GM21515 (cell line): ENCODE data around the gene SGMS1.
A peak's percentile ranks its signal among the peaks of the same experiment; 100 is the strongest.
"Not testable (repeated sequence)": the region's sequence is repeated elsewhere in the genome, so short reads cannot be mapped to it uniquely, and the experiment has no call there.

Experiments
- ATAC-seq: cut with Tn5 transposase; IDR thresholded peaks from one replicate; pipeline ENCODE4 v1.9.1; 2021; ENCODE audit not compliant: unreplicated experiment

SGMS1 gene

DNA sequence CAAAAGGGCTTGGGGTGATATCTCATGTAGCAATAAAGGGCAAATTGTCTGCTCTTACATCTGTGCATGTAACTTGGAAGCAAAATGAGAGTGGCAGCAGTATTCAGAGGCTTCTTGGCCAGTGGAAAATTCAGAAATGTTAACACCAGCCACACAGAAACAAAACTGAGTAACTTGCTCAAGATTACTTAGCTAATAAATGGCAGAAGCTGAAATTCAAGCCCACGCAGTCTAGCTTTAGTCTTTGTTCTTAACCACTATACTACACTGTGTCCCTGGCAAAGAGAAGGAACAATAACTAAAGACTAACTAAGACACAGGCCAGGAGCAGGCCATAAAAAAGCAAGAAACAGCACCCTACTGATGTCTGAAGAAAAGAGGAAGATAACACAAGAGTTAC lies 186.5 kb downstream of the SGMS1 start:
- ATAC-seq: no peak

DNA sequence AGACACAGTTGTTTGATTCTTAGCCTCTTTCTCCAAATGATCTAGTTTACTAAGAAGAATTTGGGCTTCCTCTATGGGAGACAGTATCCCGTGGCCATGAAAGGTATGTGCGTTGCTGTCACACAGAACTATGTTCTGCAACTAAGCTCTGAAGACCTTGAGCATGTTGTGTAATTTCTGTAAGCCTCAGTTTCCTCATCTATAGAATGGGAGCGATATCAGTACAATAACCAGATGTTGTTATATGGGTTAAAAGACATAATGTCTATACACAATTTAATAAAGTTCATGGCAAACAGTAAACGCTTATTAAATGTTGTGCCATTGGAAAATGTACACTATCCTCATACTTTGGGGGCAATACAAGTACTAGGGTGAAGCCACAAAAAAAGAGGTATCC lies 187.0 kb downstream of the SGMS1 start:
- no peak for ATAC-seq

DNA sequence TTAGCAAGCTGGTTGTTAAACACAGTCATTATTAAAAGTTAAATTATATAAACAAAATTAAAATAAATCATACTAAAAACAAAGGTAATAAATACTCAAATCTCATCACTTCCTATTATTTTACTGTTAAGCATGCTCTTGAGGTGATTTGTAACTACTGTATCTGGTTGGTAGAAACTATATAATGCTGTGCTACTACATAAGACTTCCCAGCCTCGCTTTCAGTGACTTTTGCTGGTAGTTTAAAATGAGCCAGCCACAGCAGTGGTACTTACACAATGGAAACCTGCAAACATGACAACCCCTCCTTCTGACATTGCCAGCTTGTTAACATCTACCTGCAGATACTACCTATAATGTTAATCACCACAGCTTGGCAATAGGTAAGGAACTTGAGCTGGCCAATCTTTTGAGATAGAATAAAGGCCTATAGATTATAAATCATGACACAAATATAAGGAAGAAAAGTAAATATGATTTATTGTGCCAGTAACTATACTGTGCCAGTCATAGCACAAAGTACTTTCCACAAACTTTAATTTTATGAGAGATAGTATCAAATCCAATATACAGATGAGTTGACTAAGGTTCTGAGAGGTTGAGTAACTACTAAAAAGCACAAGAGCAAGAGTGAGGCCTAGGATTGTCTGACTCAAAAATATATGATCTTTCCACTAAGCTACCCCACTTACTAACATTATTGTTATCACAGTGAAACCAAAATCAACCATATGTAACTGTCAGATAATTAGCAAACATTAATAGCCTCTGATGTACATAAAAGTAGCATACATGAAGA lies 191.3 kb downstream of the SGMS1 start:
- ATAC-seq: peak; percentile 45

DNA sequence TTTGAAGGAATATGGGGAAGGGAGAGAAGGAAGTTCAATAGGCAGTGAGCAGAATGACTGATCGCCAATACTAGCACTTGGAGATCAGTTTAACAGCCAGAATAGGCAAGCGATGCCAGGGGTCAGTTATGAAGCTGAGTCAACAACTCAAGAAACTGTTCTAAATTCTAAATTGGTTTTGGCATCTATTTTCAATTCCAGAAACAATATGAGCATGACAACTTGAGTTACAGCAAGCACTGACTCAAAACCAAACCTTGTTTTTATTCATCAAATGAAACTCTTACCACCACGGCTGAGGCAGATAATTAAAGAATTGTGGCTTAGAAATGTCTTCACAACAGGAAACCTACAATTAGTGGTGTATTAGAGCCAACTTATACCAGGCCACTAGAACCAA lies 192.0 kb downstream of the SGMS1 start:
- ATAC-seq: peak; percentile 78

DNA sequence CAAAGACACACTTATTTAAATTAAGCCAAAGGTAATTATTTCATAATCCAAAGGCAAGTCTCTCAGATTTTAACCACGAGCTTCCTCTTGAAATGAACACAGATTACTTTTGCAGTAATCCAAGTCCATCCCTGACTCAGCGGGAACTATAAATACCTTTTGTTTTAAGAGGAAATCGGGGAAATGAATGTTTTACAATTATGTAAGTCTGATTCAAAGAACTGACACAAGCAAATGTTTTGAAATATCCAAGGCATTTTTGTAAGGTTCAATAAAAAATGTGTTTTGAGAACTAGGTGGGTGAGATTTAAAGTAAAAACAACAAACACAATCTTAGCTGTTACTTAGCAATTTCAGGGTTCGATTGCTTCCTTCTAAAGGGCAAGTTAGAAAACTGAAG lies 192.6 kb downstream of the SGMS1 start:
- no peak for ATAC-seq

DNA sequence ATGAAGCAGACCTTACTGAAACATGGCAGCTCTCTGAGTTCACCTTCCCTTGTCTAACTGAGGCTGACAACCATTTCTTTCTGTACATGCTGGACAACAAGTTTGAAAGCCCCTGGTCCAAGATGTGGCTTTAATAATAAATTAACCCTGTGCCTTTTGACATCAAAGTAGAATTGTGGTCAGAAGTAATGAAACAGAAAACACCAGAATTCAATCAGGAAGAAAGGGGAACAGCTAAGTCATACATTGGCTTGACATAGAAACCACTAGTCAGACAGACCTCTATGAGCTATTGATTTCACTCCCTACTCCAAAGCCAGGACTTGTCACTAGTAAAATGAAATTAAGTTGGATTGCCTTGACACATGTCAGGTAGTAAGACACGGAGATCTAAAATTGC lies 197.3 kb downstream of the SGMS1 start:
- ATAC-seq: peak; percentile 59

DNA sequence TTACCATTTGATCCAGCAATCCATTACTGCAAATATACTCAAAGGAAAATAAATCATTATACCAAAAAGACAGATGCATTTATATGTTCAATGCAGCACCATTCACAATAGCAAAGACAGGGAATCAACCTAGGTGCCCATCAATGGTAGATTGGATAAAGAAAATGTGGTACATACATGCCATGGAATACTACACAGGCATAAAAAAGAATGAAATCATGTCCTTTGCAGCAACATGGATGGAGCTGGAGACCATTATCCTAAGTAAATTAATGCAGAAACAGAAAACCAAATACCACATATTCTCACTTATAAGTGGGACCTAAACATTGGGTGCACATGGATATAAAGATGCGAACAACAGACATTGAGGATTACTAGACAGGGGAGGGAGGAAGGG lies 198.5 kb downstream of the SGMS1 start:
- not testable (repeated sequence) for ATAC-seq

DNA sequence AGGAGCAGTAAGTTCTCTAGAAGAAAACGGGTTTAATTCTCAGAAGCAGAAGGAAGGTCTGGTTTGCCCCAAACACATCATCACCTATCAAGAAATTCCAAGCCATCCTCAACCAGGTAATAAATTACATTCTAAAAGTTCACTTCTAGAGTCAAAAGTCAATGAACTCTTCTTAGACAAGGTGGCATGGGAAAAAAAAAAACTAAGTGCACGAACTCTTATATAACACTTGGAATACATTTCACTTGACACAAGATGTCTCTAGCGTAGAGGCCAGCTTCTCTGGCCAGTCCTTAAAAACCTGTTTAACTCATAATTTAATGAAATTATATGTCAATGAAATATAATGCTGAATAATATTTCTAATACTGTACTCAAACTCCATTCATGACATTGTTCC lies 200.3 kb downstream of the SGMS1 start:
- ATAC-seq: no peak

DNA sequence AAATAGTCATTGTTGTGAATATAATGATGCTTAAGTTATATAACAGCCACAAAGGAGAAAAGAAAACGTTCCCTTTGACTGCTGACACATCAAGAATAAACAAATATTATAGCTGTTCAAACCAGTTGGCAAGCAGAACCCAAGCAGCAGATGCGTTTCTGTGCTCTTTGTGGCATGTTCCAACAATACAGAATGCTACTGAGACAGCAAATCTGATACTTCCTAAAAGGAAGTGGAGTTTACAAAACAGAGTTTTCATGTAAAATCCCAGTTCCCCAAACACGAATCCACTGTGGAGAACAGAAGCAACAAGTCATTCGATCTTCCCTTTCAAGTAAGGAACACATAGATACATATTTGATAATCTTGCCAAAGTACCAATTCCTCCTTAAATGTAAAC lies 201.5 kb downstream of the SGMS1 start:
- no peak for ATAC-seq

DNA sequence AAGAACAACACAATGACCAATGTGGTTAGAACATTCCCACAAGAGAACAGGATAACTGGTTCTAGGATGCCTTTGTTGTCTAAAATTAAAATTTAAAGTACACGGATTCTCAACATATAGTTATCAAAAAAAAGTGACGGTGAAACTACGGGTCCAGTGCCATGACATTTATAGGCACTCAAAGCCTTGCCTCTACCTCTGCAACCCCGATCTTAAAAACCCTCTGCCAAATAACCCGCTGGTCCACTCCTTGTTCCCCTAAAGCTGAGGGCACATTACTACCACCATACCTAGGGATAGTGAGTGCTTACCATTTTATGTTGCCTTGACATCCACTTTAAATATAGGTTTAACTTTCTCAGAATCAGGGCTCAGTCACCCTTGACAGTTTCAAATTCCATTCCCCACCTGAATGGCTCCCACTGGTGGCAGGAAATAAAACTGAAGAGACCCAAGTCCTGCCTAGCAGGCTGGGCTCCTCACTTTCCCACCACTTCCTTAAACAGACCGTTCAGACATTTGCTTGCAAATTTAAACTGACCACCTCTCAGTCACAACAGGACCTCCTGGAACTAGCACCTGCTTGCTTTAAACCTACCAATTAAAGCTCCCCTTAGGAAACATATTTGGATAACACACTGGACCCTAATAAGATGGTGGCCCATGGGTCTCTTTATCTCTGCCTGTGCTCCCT lies 202.6 kb downstream of the SGMS1 start:
- ATAC-seq: no peak

DNA sequence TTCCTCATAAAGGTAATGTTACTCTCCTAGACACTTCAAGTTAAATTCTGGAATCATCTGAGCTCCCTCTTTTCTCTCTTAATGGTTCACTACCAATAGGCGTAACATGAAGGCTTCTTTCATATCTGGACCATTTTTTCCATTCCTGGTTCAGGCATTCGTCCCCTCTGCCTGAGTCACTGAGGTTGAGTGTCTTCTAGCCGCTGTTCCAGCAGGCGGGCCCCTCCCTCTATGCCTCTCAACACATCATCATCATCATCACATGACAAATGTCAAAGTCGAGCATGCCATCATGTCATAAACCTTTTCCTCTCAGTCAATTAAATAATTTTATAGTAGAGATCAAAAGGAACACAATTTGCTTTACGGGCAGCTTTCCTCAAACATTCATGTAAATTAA lies 203.6 kb downstream of the SGMS1 start:
- ATAC-seq: no peak

DNA sequence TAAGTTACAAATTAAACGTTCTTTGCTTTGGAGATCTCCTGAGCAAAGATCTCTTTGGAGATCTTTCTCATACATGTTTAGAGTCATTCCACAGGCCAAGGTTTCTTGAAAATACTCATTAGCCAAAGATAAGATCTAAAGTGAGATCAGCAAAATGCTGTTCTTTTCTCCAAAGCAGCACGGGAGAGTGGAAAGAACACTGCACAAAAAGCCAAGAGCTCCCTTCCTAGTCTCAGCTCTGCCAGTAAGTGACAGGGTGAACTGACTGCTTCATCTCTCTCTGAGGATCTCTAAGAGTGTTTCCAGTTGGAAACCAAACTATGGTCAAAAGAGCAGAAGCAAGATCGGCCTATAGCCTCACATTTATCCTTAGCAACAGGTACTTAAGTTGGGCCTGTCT lies 204.0 kb downstream of the SGMS1 start:
- no peak for ATAC-seq

DNA sequence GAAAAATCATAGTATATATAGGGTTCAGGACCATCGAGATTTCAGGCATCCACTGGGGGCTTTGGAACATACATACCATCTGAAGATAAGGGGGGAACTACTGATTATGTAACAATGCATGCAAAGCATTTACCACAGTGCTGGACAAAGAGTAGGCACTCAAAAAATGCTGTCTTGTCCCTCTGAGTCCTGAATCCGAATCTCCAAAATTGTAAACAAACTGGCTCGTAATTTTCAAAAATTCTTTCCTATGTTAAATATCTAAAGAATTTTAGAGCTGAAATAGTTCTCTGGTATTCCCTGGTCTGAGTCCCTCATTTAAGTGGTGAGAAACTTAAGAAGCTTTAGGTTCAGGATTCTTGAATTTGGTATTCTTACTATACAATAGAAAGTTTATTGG lies 204.7 kb downstream of the SGMS1 start:
- ATAC-seq: no peak

DNA sequence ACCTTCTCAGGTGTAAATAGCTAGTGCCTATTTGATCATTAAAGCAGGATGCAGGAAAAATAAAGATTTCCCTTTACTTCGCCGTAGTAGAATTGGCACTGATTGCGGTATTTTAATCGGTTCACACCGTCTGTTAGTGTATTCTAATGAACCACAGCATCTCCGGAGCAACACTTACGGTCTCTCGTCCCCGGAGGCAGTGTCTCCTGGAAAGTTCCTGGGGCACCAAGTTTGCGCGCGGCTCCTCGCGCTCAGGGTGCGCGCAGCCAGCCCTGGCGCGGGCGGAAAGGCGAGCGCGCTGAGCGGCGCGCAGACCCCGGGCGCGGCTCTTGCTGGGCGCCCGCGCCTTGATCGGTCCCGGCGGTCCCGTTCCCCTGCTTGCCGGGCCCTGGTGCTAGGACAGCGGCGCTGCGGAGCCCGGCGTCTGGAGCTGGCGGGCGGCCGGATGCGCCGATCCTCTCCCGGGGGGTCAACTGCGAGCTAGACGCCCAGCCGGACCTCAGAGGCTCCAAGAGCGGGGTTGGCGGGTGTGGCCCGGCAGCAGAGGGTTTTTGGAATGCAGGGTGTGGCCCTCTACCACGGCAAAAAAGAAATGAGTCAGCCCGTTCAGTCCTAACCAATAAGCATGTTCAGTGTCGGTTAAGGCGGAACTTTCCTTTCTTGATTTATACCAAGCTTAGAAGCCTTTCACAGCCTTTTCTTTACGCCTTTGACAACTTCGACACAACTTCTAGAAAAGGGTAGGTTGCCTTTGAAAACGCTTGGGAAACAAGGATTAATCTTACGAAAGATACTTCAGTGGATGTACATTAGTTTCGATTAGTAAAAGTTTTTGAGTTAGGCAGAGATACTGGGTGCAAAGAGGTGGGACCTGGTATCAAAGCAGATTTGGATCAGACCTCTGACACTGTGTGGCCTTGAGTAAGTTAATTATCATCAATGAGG lies 205.6 kb downstream of the SGMS1 start:
- ATAC-seq: peak; percentile 84

DNA sequence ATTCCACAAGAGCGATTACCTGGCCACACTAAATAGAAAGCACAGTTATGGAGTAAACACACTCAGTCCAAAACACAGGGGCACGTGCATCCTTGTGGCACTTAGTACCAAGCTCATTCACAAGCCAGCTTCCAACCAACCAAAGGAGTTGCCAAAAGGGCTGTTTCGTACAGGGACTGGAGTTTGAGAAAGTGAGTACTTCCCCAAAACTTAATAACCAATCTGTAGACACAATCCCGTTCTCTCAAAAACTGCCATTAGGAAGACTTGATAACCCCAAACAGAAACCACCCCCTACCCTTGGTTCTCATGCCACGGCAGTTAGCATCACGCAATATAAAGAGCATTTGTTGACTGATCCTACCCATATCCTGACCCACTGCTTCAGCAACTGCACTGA lies 206.3 kb downstream of the SGMS1 start:
- no peak for ATAC-seq

DNA sequence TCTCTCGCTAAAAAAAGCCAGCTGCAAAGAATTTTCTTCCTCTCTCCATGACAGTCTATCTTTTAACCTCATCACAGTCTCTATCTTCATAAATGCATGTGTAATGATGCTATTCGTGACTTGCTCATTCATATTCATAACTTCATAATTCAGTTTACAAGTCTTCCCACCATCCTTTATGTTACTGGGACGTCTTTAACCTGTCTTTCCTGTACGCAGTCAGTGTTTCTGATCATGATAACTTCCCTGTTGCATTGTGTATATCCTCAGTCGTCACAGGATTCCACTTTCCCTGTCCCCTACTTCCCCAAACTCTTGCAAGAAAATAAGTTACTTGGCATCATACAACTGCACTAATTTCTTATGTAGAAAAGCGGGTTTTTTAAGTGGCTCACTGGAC lies 206.9 kb downstream of the SGMS1 start:
- no peak for ATAC-seq

DNA sequence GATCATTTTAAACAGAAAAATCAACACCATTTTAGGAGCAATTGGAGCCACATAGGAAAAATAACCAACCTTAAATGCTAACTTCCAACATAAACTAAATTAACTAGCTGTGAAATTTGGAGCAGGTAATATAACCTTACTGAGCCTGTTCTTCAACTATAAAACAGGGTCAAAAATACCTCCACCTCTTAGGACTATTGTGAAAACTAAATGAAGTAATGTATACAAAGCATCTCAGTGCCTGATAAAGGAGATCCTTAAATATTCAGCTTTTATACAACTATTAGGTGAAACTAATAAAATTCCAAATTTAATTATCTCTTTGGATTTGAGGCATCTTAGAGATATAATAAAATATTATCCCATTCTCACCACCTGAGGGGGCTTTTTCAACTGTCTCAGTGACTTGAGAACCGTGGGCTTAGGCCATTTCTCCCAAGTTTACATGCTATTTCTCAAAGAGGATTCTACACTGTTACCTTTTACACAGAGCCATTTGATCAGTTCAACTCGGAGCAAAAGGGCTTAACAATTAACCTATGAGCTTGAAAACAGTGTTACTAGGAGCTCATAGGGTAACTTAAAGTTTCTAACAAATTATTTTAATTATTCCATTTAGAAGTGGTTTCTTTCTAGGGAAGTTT lies 207.5 kb downstream of the SGMS1 start:
- no peak for ATAC-seq

DNA sequence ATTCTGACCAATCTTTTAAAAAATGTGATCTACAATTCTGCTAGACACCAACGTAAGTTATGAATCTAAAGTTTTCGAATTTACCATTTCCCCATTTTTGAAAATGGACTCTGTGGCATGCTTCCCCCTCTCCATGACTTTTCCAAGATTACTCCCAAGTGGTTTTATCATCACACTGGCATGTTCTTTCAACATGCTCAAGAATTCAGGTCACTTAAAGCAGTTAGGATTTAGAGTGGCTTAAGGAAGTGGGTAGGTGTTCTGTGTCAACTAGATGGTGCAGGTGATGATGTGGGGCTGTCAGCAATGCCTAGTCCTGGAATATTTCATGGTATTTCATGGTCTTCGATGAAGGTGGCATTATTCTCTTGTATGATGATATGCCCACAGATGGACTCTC lies 208.5 kb downstream of the SGMS1 start:
- ATAC-seq: no peak

DNA sequence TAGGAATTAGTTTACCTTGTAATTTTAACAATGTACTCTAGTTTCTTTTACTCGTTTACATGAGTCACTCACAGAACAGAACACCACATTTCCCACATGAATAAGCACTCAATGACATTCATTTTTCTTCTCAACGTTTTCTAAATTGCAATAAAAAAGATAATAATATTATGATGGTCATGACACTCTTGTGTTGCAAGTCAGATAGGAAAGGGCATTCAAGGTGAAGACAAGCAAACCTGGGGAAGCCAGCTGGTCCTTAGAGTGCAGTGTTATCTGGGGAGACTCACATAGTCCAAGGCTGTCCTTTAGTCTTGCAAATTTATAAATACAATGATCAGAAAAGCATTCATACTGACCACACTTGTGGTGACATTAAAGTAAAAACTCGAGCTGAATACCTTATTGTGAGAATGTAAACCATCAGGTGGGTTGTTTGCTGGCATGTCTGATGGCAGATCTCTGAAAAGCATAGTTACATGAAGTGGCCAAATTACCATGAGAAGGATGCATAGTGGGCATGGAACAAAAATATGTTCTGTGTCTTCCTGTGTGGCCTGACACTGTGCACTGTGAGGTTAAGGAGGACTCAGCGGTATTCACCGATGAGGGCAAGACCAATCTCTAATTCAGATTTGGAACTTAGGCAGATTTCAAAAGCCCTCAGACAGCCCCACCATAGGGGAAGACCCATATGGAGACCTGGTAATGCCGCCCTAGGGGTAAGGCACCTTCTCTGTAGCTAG lies 213.5 kb downstream of the SGMS1 start:
- ATAC-seq: no peak

DNA sequence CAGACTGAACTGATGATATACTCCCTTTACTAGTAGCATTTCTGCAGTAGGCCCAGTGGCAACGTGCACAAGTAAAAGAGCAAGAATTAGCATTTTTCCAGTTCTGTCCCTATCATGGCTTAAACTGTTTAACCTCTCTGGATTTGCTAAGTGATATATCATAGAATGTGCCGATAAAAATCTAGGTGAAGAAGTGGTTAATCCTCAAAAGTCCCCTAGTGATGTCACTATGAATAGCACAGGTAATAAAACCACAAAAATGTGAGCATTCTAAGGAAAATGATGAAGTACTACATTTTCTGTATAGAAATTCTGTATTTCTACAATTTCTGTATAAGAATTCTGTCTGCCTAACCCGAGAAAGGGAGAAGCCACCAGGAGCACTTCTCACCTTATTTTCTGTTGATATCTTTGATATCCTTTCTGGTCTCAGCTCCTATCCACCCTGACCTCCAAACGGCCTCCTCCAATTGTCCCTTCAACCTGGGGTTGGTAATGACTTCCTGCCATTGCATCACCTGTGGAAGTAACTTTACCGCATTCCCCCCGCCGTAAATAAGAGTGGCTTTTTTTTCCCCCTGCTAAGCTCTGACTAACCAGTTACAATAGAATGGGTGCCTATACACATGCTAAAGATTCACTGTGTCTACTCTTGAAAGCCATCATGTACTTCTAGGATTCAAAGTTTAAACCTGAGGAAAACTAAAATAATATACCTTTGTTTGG lies 216.5 kb downstream of the SGMS1 start:
- ATAC-seq: no peak
